DOHH2 (cell line): ENCODE data around the gene MAGEA9B.

ENCODE experiments used
- EZH2phosphoT487 ChIP-seq: fragments of 200-600 bp; sonication (generic); IDR thresholded peaks from 2 replicates; pipeline ENCODE4 v1.6.1; 2017; ENCODE audit warnings: borderline replicate concordance, mild to moderate bottlenecking, antibody characterized with exemption, low read length, moderate library complexity, mixed read lengths
- TF ChIP-seq, protein P1 (sequence below): fragments of 200-600 bp; sonication (generic); IDR thresholded peaks from one replicate; pipeline ENCODE4 v1.5.1; 2014; ENCODE audit warnings: antibody characterized with exemption, mild to moderate bottlenecking, low read depth, low read length; ENCODE audit not compliant: poor library complexity, severe bottlenecking

DNA sequence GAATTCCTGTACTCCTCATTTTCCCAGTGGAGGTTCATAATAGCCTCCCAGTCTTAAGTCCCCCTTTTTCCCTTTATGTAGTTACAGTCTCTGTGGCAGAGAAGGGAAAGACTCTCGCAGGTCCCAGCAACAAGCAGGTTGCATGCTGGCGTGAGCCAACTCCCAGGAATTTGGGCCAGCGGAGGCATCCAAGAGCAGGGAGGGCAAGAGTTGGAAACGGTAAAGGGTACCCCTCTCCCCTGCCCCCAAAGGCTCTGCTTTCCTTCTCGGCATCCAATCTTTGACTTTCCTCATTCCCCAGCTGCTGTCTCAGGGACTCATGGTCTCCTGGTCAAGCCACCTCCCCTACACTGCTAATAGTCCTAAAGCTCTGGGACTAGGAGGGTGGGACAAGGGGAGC lies 23.3 kb upstream of the MAGEA9B start:
- TF ChIP-seq, protein P1, sequence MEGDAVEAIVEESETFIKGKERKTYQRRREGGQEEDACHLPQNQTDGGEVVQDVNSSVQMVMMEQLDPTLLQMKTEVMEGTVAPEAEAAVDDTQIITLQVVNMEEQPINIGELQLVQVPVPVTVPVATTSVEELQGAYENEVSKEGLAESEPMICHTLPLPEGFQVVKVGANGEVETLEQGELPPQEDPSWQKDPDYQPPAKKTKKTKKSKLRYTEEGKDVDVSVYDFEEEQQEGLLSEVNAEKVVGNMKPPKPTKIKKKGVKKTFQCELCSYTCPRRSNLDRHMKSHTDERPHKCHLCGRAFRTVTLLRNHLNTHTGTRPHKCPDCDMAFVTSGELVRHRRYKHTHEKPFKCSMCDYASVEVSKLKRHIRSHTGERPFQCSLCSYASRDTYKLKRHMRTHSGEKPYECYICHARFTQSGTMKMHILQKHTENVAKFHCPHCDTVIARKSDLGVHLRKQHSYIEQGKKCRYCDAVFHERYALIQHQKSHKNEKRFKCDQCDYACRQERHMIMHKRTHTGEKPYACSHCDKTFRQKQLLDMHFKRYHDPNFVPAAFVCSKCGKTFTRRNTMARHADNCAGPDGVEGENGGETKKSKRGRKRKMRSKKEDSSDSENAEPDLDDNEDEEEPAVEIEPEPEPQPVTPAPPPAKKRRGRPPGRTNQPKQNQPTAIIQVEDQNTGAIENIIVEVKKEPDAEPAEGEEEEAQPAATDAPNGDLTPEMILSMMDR = no peak
- TF ChIP-seq EZH2phosphoT487 = no peak
